ENCODE measurements around the gene DUSP28.

- TF ChIP-seq EZH2 (IDR thresholded peaks at IDR 0.05) (no peak), EZH2phosphoT487 (IDR thresholded peaks at IDR 0.05) (no peak)
- TF ChIP-seq, protein P1, sequence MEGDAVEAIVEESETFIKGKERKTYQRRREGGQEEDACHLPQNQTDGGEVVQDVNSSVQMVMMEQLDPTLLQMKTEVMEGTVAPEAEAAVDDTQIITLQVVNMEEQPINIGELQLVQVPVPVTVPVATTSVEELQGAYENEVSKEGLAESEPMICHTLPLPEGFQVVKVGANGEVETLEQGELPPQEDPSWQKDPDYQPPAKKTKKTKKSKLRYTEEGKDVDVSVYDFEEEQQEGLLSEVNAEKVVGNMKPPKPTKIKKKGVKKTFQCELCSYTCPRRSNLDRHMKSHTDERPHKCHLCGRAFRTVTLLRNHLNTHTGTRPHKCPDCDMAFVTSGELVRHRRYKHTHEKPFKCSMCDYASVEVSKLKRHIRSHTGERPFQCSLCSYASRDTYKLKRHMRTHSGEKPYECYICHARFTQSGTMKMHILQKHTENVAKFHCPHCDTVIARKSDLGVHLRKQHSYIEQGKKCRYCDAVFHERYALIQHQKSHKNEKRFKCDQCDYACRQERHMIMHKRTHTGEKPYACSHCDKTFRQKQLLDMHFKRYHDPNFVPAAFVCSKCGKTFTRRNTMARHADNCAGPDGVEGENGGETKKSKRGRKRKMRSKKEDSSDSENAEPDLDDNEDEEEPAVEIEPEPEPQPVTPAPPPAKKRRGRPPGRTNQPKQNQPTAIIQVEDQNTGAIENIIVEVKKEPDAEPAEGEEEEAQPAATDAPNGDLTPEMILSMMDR (IDR thresholded peaks at IDR 0.05): no peak
Measured at GRCh38 chr2:240523451-240524281, 36.5 kb upstream of the DUSP28 start.
